Fibroblast of lung (primary cell): ENCODE data around the gene FGFBP3.

Source experiments
- CTCF ChIP-seq, 2 donors: IDR thresholded peaks in 1 of 2; conservative IDR thresholded peaks in 1 of 2; 1 replicate in 1 of 2; 2 replicates in 1 of 2; pipeline ENCODE4 v1.5.1; 2011 to 2012; ENCODE audit warnings: low read length in 2 of 2, control low read depth in 1 of 2, inconsistent platforms in 1 of 2, low read depth in 1 of 2, mild to moderate bottlenecking in 1 of 2
- EZH2 ChIP-seq: IDR thresholded peaks from 2 replicates; pipeline ENCODE4 v1.5.1; 2012; ENCODE audit warnings: low read length, control low read depth, mild to moderate bottlenecking; ENCODE audit errors: missing control alignments

- no peak for TF ChIP-seq EZH2
- no peak for TF ChIP-seq CTCF (conservative IDR thresholded peaks at IDR 0.05 in 1 of 2, IDR thresholded peaks at IDR 0.05 in 1 of 2; ENCODE audit: low read depth in 1 of 2, low read length in 2 of 2)
These were observed 25.5 kb downstream of the FGFBP3 start for GRCh38 chr10:91883549-91884444.
